ENCODE results near the gene MRPL37. TPM values are rescaled to one million over a fixed set of nuclear protein-coding genes. Genes with fewer than 3 reads are reported as not detected.
A peak's percentile ranks its signal among the peaks of the same experiment; 100 is the strongest.

Gene MRPL37
- total RNA-seq, 2 donors from 2014 or later = 84.5 to 95.8 TPM

GRCh38 chr1:54259546-54260140 is 59.7 kb downstream of the MRPL37 start:
- Mint-ChIP-seq H3K4me3 (no peak overlapping the region), H3K4me1 (peaks cover 16% of the 10 kb centered on the region), H3K9me3 (no peaks in the 10 kb centered on the region), H3K27me3 (ENCODE audit: insufficient read depth) (no peaks in the 10 kb centered on the region), H3K36me3 (ENCODE audit: low read depth) (peaks cover 70% of the 10 kb centered on the region), H3K27ac (peak overlapping the region; percentile 39)
- no peak for DNase-seq
- peaks cover 92% of the 10 kb centered on the region for H3K36me3 ChIP-seq (ENCODE audit: control insufficient read depth, insufficient read depth, low read length)
- no peak overlapping the region for H3K9ac ChIP-seq (ENCODE audit: extremely low read depth, low read length, poor library complexity, severe bottlenecking)
- 94 to 96% methylated on average over 7 to 16 of the region's 16 CpGs for WGBS, 2 experiments (ENCODE audit: insufficient coverage in 1 of 2, insufficient read length in 1 of 2)
- no peaks in the 10 kb centered on the region for H3K9me3 ChIP-seq (ENCODE audit: control insufficient read depth, low read length)
- H3K4me1 ChIP-seq (ENCODE audit: control insufficient read depth, insufficient read depth, low read length) = no peaks in the 10 kb centered on the region
- H3K27me3 ChIP-seq (ENCODE audit: control insufficient read depth, insufficient read depth, low read length, poor library complexity, severe bottlenecking) = no peaks in the 10 kb centered on the region
- no peak overlapping the region for H3K4me3 ChIP-seq (ENCODE audit: low read length)
- TF ChIP-seq CTCF (conservative IDR thresholded peaks at IDR 0.05) = no peak
- no peak overlapping the region for H3K27ac ChIP-seq (ENCODE audit: low read depth, low read length)

DNA sequence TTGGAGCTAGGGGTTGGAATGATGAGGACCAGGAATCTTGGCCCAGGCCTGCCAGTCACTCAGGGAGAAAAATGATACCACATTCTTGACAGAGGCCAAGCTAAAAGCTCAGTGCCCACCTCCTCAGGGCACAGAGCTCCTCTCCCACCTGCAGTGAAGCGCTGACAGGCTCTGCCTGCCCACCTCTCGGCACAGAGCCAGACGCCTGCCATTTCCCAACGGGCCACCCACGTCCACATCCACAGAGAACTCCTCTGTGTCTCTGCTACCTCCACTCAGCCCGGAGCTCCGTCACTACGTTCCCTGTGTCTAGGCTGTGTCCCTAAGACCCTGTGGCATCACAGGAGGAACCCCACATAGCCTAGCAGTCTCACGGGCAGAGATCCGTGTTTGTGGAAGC is 60.8 kb downstream of the MRPL37 start:
- Mint-ChIP-seq H3K36me3 (ENCODE audit: low read depth) (peaks cover 68% of the 10 kb centered on the region), H3K4me3 (no peak overlapping the region), H3K27ac (peak overlapping the region; percentile 58), H3K9me3 (no peaks in the 10 kb centered on the region), H3K4me1 (peaks cover 16% of the 10 kb centered on the region), H3K27me3 (ENCODE audit: insufficient read depth) (no peaks in the 10 kb centered on the region)
- no peak for TF ChIP-seq CTCF (conservative IDR thresholded peaks at IDR 0.05)
- no peak for DNase-seq
- H3K9me3 ChIP-seq (ENCODE audit: control insufficient read depth, low read length) = no peaks in the 10 kb centered on the region
- no peaks in the 10 kb centered on the region for H3K27me3 ChIP-seq (ENCODE audit: control insufficient read depth, insufficient read depth, low read length, poor library complexity, severe bottlenecking)
- no peak overlapping the region for H3K9ac ChIP-seq (ENCODE audit: extremely low read depth, low read length, poor library complexity, severe bottlenecking)
- H3K27ac ChIP-seq (ENCODE audit: low read depth, low read length) = peak overlapping the region; percentile 4
- no peak overlapping the region for H3K4me3 ChIP-seq (ENCODE audit: low read length)
- no peaks in the 10 kb centered on the region for H3K4me1 ChIP-seq (ENCODE audit: control insufficient read depth, insufficient read depth, low read length)
- 95 to 100% methylated on average over 4 to 10 of the region's 10 CpGs for WGBS, 2 experiments (ENCODE audit: insufficient coverage in 1 of 2, insufficient read length in 1 of 2)
- H3K36me3 ChIP-seq (ENCODE audit: control insufficient read depth, insufficient read depth, low read length) = peaks cover 94% of the 10 kb centered on the region

- no peaks in the 10 kb centered on the region for H3K9me3 ChIP-seq (ENCODE audit: control insufficient read depth, low read length)
- Mint-ChIP-seq H3K36me3 (ENCODE audit: low read depth) (peaks cover 62% of the 10 kb centered on the region), H3K4me3 (no peak overlapping the region), H3K9me3 (no peaks in the 10 kb centered on the region), H3K4me1 (peaks cover 10% of the 10 kb centered on the region), H3K27me3 (ENCODE audit: insufficient read depth) (no peaks in the 10 kb centered on the region), H3K27ac (no peak overlapping the region)
- no peak overlapping the region for H3K9ac ChIP-seq (ENCODE audit: extremely low read depth, low read length, poor library complexity, severe bottlenecking)
- no peaks in the 10 kb centered on the region for H3K27me3 ChIP-seq (ENCODE audit: control insufficient read depth, insufficient read depth, low read length, poor library complexity, severe bottlenecking)
- no peak for DNase-seq
- H3K36me3 ChIP-seq (ENCODE audit: control insufficient read depth, insufficient read depth, low read length) = peaks cover 92% of the 10 kb centered on the region
- no peaks in the 10 kb centered on the region for H3K4me1 ChIP-seq (ENCODE audit: control insufficient read depth, insufficient read depth, low read length)
- no peak for TF ChIP-seq CTCF (conservative IDR thresholded peaks at IDR 0.05)
- no peak overlapping the region for H3K4me3 ChIP-seq (ENCODE audit: low read length)
- no peak overlapping the region for H3K27ac ChIP-seq (ENCODE audit: low read depth, low read length)
- 95% methylated on average over 7 of the region's 7 CpGs for WGBS, 2 experiments (ENCODE audit: insufficient coverage in 1 of 2, insufficient read length in 1 of 2)
Measured at GRCh38 chr1:54262244-54262643, 62.3 kb downstream of the MRPL37 start.
